Measurements from ENCODE around the gene MOB3C.

- no peak for TF ChIP-seq POLR2A (IDR thresholded peaks at IDR 0.05; ENCODE audit: low read depth, low read length)
- no peak for TF ChIP-seq TAF1 (IDR thresholded peaks at IDR 0.05; ENCODE audit: borderline replicate concordance, low read depth, low read length)
Observed at GRCh38 chr1:46558141-46558963, 58.3 kb downstream of the MOB3C start.
